Skin of body (tissue), 3 donors: ENCODE results near the gene OR6N1. TPM values are rescaled to one million over a fixed set of nuclear protein-coding genes. Genes with fewer than 3 reads are reported as not detected.

Experiments
- DNase-seq: peaks from one replicate; lab custom pipeline; 2025; lab: John Stamatoyannopoulos, UW
- small RNA-seq: library from RNA; depleted of rRNA; stranded (forward); fragments of <200 nt; gene quantifications from one replicate; pipeline ENCODE3, GENCODE V24; 2014; ENCODE audit warnings: low replicate concordance
- total RNA-seq: library from RNA; depleted of rRNA; stranded (reverse); fragments of >200 nt; gene quantifications from one replicate; pipeline ENCODE4 v1.2.3, GENCODE V29; 2014

OR6N1 gene
- total RNA-seq, 1 donor from 2014 or later = not detected

DNA sequence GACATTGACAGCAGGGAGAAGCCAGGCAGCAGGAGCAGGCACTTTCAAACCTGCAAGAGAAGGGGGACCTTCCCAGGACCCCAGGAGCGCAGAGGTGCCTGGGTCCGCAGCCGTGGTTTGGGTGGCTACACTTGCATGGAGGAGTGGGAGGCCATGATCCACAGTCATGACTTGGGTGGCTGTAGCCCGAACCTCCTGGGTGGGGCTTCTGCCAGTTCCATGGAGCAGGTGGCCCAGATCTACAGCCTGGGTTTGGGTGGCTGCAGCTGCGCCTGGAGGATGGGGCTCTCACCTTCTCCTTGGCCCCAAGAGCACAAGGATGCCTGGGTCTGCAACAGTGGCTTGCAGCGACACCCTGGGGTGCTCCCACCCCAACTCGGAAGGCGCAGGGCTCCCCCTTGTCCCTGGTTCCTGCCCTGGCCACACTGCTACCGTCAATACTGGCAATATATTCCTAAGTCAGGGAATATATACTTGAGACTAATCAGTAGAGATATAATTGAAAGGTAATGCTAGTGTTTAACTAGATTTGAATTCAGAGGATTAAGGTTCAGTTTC is 19.8 kb downstream of the OR6N1 start:
- no peak for DNase-seq

DNA sequence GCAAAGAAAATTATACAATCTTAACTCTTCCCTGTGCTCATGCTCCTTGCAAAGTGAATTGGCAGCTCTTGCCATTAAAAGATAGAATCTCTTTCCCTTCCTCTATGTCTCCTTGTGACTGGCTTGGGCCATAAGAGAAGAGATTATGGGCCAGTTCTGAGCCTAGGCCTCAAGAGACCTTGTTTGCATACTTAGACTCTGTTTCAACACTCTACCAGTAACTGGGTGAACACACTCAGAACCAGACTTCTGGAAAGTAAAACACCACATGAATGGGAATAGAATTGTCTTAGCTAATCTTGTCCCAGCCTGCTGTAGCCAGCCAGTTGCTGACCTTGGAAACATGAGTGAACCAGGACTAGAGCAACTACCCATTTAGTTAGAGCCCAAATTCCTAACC is 36.1 kb downstream of the OR6N1 start:
- no peak for DNase-seq

DNA sequence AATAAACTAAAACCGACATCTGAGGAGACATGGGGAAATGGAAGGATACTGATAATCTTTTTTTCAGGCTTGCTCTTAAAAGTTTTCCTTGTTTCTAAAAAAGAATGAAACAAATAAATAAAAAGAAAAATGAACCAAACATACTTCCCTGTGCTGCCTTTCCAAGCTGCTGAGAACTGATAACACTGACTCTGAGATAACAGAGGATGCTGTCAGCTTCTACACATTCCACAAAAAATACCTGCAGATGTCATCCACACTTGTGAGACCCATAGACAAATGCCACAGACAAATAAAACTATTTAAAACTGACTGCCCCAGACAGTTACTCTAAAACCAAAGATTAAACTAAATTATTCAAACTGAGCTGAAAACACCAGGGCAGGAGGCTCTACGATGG is 39.5 kb downstream of the OR6N1 start:
- no peak for DNase-seq

DNA sequence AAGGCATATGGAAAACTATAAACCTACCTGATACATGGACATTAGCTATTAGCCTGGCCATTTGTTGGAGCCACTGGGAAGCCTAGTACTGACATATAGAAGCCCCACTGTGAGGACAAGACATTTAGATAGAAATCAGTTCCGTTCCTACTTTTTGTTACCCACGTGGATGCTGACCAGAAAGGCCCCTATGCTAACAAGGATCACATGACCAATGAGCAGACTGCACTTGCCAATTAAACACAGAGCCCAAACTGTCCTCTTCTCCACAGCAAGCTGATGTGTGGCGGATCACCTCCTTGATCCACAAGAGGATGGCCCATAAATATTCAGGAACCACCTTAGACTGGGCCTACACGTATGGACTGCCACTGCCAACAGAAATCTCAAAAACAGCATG is 40.3 kb downstream of the OR6N1 start:
- DNase-seq = no peak

DNA sequence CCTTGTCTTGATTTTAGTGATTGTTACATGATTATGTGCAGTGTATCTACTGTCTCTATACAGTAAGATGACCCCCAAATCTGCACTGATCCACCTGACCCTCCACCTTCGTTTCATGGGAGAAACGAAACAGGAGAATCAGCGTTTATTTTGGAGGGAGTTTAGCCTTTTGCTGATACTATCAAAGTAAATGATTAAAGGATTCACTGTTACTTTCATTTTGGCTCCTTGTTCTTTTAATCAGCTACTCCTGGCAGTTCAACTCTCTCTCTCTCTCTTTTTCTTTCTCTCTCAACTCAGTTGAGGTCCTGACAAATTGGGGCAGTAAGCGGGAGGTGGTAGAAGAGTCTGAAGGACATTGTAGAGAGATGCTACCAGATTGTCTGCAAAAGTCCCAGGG is 41.5 kb downstream of the OR6N1 start:
- DNase-seq = no peak

DNA sequence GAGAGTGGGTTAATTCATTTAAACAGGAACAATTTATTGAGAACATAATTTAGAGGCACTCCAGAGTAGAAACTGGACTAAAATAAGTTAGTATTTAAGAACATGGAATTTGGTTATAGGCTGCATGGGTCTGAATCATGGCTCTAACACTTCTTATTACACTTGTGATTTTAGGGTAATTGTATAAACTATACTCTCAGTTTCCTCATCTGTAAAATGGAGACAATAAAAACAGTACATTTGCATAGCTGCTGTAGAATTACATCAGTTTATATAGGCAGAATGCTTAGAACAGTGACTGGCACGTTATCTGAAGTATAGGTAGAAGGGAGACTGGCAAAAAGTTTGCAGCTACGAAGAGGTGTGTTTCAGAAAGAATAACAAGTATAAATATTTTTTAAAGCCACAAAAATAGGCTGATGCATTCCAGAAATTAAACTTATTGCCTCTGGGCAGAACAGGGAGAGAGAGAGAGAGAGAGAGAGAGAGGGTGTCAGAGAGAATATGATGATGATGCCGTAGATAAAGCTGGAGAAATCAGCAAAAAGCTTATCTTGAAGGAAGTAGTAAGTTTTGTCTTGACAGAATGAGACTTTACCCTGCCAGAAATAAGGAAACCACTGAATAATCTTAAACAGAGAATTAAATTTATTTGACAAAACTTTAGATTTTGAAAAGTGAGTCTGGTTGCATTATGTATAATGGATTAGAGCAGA is 43.3 kb downstream of the OR6N1 start:
- no peak for DNase-seq

DNA sequence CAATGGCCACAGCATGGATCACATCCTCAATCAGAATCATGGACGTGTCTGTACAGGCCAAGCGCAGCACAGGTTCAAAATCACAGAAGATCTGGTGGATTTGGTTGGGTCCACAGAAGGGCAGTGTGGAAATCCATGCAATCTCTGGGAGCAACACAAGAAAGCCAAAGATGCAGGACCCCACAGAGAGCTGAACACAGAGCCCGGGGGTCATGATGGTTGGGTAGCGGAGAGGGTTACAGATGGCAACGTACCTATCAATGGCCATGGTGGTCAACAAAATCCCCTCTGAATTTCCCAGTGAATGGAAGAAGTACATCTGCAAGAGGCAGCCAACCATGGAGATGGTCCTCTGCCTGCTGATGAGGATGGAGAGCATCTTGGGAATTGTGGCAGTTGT is 47.6 kb downstream of the OR6N1 start:
- no peak for DNase-seq

DNA sequence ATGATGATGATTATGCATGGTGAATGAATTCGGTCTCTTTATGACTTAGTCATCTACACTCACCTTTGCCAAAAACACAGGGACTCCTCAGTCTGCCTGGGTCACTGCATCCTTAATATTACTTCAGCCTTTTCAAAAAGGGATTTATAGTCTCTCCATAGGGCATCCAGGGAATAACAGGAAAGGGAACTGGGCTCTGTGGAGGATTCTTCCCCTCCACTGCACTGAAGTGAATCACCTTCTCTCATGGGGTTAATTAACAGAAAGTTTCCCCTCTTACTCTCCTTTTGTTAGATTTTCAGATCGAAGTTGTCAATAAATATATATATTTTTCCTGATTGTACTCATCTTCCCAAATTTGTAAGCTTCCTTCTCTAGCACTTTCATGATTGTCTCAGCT is 51.4 kb downstream of the OR6N1 start, which contains the start of gene OR6K3:
TSS of gene OR6K3 (minus strand) at position 101 of the 400 bp plus-strand sequence. CDS start 2,605 bp downstream, outside the sequence.
- DNase-seq = no peak

DNA sequence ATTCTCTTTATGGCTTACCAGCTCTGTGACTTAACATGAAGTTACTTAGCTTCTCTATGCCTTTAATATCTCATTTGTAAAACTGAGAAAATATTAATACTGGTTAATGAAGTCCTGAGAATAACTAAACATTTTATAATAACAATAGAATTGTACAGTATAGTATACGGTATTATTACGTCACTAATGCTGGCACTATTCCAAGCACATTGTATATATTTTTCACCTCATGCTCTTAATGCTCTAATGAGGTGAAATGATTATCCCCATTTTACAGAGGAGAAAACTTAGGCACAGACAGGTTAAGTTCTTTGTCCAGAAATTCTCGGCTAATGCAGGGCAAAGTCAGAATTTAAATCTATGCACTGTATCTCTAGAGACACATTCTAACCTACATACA is 52.3 kb downstream of the OR6N1 start:
- DNase-seq = no peak

DNA sequence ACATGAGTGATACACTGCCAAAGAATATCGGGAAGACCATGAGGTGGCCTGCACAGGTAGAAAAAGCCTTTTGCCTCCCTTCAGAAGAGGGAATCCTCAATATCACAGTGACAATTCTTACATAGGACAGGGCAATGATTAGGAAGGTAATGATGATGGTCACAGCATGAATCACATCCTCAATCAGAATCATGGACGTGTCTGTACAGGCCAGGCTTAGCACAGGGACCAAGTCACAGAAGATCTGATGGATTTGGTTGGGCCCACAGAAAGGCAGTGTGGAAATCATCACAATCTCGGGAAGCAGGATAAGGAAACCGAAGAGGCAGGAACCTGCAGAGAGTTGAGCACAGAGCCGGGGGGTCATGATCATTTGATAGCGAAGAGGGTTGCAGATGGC is 54.7 kb downstream of the OR6N1 start:
- no peak for DNase-seq

DNA sequence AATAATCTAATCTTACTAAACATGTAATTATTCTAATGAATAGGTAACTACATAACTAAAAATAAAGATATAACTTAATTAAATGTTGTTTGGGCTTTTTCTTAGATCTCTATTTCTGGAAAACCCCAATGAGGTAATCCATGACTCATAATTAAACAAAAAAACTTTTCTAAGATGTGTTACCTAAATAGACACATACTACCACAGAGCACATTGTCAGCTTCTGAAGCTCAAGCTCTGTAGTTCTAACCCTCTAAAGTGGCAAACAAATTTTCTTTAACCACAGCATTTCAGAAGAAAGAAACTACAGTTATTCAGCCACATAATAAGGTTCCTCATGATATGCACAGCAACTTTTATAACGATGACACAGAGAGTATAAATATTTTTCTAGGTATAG is 55.7 kb downstream of the OR6N1 start:
- DNase-seq = no peak

DNA sequence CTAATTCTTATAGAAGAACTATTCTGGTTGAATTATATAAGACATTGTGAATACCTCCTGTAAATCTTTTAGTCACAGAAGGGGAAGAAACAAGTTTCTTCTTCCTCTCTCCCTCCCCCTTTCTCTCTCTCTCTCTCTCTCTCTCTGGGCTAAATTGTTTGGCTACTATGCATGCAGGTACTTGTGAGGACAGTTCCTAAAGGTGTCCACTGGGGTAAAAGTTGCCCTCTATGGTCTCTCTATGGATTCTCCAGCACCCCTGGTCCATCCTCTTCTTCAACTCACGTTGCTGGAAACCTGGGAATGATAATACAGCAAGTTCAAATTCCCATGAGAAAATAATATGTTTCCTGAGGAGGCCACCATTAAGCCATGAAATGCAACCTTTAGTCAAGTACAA is 57.2 kb downstream of the OR6N1 start:
- no peak for DNase-seq

Small RNA genes lying within 50 kb of the gene (small RNA-seq; reads per million reads assigned to genes)
- gene OR2AQ1P = not detected

Other genes with a start within 250 kb of the OR6N1 start
- not detected for gene OR6Y1, start 217.8 kb downstream of the OR6N1 start, total RNA-seq
- not detected for gene OR6P1, start 201.6 kb downstream of the OR6N1 start, total RNA-seq
- not detected for gene OR10X1, start 192.3 kb downstream of the OR6N1 start, total RNA-seq
- not detected for gene OR10Z1, start 166.9 kb downstream of the OR6N1 start, total RNA-seq
- gene SPTA1, start 85.5 kb downstream of the OR6N1 start, total RNA-seq = 10.6 TPM
- not detected for gene OR6K2, start 71.5 kb downstream of the OR6N1 start, total RNA-seq
- not detected for gene OR6K3, start 51.5 kb downstream of the OR6N1 start, total RNA-seq
- gene OR6K6, start 17.5 kb downstream of the OR6N1 start, total RNA-seq = not detected
- not detected for gene OR6N2, start 9.0 kb upstream of the OR6N1 start, total RNA-seq
- 26.3 TPM for gene MNDA, start 59.2 kb upstream of the OR6N1 start, total RNA-seq
- gene PYHIN1, start 159.4 kb upstream of the OR6N1 start, total RNA-seq = 0.20 TPM
- gene IFI16, start 237.7 kb upstream of the OR6N1 start, total RNA-seq = 56.7 TPM